ENCODE results near the gene RWDD2A. TPM values are rescaled to one million over a fixed set of nuclear protein-coding genes. Genes with fewer than 3 reads are reported as not detected.

Gene RWDD2A
- total and polyA plus RNA-seq, 3 donors from 2014 or later: 11.0 to 18.4 (median 13.2) TPM

- DNase-seq: no peak
- no peak overlapping the region for H3K27ac ChIP-seq
- H3K36me3 ChIP-seq (ENCODE audit: low read depth, missing control alignments): no peaks in the 10 kb centered on the region
- H3K4me3 ChIP-seq: no peak overlapping the region
- WGBS, 2 donors: 74 to 81% methylated on average over 4 of the region's 4 CpGs
- H3K4me1 ChIP-seq: no peaks in the 10 kb centered on the region
- H3K27me3 ChIP-seq: no peaks in the 10 kb centered on the region
- intact Hi-C loops (cut with DNase I; ENCODE audit: low total_unique reads): no loop called here
- TF ChIP-seq, protein P1, sequence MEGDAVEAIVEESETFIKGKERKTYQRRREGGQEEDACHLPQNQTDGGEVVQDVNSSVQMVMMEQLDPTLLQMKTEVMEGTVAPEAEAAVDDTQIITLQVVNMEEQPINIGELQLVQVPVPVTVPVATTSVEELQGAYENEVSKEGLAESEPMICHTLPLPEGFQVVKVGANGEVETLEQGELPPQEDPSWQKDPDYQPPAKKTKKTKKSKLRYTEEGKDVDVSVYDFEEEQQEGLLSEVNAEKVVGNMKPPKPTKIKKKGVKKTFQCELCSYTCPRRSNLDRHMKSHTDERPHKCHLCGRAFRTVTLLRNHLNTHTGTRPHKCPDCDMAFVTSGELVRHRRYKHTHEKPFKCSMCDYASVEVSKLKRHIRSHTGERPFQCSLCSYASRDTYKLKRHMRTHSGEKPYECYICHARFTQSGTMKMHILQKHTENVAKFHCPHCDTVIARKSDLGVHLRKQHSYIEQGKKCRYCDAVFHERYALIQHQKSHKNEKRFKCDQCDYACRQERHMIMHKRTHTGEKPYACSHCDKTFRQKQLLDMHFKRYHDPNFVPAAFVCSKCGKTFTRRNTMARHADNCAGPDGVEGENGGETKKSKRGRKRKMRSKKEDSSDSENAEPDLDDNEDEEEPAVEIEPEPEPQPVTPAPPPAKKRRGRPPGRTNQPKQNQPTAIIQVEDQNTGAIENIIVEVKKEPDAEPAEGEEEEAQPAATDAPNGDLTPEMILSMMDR (IDR thresholded peaks at IDR 0.05): no peak
- TF ChIP-seq POLR2A (IDR thresholded peaks at IDR 0.05): no peak
- no peaks in the 10 kb centered on the region for H3K9me3 ChIP-seq
These were observed 8.9 kb downstream of the RWDD2A start for GRCh38 chr6:83202031-83202430.

GRCh38 chr6:83215131-83216047 is 22.2 kb downstream of the RWDD2A start:
- DNase-seq: peak; percentile 82
- Histone ChIP-seq H3K9me3 (no peaks in the 10 kb centered on the region), H3K4me3 (no peak overlapping the region), H3K27me3 (no peaks in the 10 kb centered on the region), H3K4me1 (no peaks in the 10 kb centered on the region), H3K27ac (no peak overlapping the region), H3K36me3 (ENCODE audit: low read depth, missing control alignments) (no peaks in the 10 kb centered on the region)
- TF ChIP-seq, protein P1 (IDR thresholded peaks at IDR 0.05): peak; percentile 38 to 68 (median 65)
- TF ChIP-seq POLR2A (IDR thresholded peaks at IDR 0.05): no peak
- intact Hi-C loops (cut with DNase I; ENCODE audit: low total_unique reads): loop anchor here (10.0 kb wide), 1 partner anchor 299 kb away; the partner anchor contains the start of gene PRSS35
- WGBS, 2 donors: 38 to 41% methylated on average over 7 of the region's 7 CpGs

DNA sequence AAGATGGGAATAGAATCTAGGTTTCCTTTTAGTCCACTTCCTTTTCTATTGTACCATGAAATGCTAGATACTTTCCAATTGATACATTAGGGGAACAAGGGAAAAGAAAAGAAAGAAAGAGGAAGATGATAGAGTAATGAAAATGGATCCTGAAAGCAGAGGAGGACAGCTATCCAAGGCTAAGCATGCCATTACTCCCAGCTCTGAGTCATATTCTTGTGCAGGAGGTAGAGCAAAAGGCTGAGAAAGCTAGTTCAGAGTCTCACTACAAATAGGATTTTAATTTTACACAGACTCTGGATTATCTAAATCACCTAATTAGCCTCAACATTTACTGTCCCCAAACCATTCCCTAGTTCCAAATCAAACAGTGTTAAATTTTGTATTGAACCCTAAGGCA is 23.6 kb downstream of the RWDD2A start:
- no peak overlapping the region for H3K27ac ChIP-seq
- TF ChIP-seq, protein P1 (IDR thresholded peaks at IDR 0.05): no peak
- TF ChIP-seq POLR2A (IDR thresholded peaks at IDR 0.05): no peak
- H3K36me3 ChIP-seq (ENCODE audit: low read depth, missing control alignments): no peaks in the 10 kb centered on the region
- DNase-seq: no peak
- no peak overlapping the region for H3K4me3 ChIP-seq
- H3K27me3 ChIP-seq: no peaks in the 10 kb centered on the region
- H3K4me1 ChIP-seq: no peaks in the 10 kb centered on the region
- intact Hi-C loops (cut with DNase I; ENCODE audit: low total_unique reads): loop anchor here (10.0 kb wide), 1 partner anchor 298 kb away; the partner anchor contains the start of gene PRSS35
- H3K9me3 ChIP-seq: no peaks in the 10 kb centered on the region

GRCh38 chr6:83218646-83219045 is 25.5 kb downstream of the RWDD2A start:
- DNase-seq: no peak
- TF ChIP-seq, protein P1 (IDR thresholded peaks at IDR 0.05): no peak
- no peak for TF ChIP-seq POLR2A (IDR thresholded peaks at IDR 0.05)
- no peak overlapping the region for H3K4me3 ChIP-seq
- H3K27me3 ChIP-seq: no peaks in the 10 kb centered on the region
- 41 to 62% methylated on average over 3 of the region's 3 CpGs for WGBS, 2 donors
- no peaks in the 10 kb centered on the region for H3K9me3 ChIP-seq
- H3K27ac ChIP-seq: no peak overlapping the region
- H3K4me1 ChIP-seq: no peaks in the 10 kb centered on the region
- no peaks in the 10 kb centered on the region for H3K36me3 ChIP-seq (ENCODE audit: low read depth, missing control alignments)
- intact Hi-C loops (cut with DNase I; ENCODE audit: low total_unique reads): loop anchor here (10.0 kb wide), 1 partner anchor 296 kb away; the partner anchor contains the start of gene PRSS35

Data from testis (tissue), 3 donors.